Rectal smooth muscle tissue (tissue), 1 donor: ENCODE measurements around the gene MRPS18B.

Source experiments
- H3K27ac ChIP-seq: one replicate; pipeline ENCODE4 v1.7.0; 2013; ENCODE audit warnings: low read depth, low read length, inconsistent platforms
- H3K27me3 ChIP-seq: one replicate; pipeline ENCODE4 v1.7.0; 2013; ENCODE audit warnings: low read length; ENCODE audit not compliant: control insufficient read depth, insufficient read depth
- H3K36me3 ChIP-seq: one replicate; pipeline ENCODE4 v1.7.0; 2013; ENCODE audit warnings: low read length; ENCODE audit not compliant: control insufficient read depth, insufficient read depth
- H3K4me1 ChIP-seq: one replicate; pipeline ENCODE4 v1.7.0; 2013; ENCODE audit warnings: low read length; ENCODE audit not compliant: control insufficient read depth, insufficient read depth
- H3K4me3 ChIP-seq: one replicate; pipeline ENCODE4 v1.7.0; 2013; ENCODE audit warnings: low read length
- H3K9ac ChIP-seq: one replicate; pipeline ENCODE4 v1.7.0; 2013; ENCODE audit warnings: low read length

MRPS18B gene

DNA sequence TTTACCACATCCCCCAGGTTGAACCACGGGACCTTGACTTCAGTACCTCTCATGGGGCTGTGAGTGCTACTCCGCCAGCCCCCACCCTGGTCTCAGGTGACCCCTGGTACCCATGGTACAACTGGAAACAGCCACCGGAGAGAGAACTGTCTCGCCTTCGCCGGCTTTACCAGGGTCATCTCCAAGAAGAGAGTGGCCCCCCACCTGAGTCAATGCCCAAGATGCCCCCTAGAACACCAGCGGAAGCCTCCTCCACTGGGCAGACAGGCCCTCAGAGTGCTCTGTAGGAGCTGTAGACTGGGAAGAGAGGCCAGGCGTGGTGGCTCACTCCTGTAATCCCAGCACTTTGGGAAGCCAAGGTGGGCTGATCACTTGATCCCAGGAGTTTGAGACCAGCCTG, 7.9 kb downstream of the MRPS18B start:
- H3K36me3 ChIP-seq = peaks cover 21% of the 10 kb centered on the region
- no peak overlapping the region for H3K4me3 ChIP-seq
- no peak overlapping the region for H3K27ac ChIP-seq
- no peak overlapping the region for H3K9ac ChIP-seq
- no peaks in the 10 kb centered on the region for H3K27me3 ChIP-seq
- peaks cover 9% of the 10 kb centered on the region for H3K4me1 ChIP-seq

DNA sequence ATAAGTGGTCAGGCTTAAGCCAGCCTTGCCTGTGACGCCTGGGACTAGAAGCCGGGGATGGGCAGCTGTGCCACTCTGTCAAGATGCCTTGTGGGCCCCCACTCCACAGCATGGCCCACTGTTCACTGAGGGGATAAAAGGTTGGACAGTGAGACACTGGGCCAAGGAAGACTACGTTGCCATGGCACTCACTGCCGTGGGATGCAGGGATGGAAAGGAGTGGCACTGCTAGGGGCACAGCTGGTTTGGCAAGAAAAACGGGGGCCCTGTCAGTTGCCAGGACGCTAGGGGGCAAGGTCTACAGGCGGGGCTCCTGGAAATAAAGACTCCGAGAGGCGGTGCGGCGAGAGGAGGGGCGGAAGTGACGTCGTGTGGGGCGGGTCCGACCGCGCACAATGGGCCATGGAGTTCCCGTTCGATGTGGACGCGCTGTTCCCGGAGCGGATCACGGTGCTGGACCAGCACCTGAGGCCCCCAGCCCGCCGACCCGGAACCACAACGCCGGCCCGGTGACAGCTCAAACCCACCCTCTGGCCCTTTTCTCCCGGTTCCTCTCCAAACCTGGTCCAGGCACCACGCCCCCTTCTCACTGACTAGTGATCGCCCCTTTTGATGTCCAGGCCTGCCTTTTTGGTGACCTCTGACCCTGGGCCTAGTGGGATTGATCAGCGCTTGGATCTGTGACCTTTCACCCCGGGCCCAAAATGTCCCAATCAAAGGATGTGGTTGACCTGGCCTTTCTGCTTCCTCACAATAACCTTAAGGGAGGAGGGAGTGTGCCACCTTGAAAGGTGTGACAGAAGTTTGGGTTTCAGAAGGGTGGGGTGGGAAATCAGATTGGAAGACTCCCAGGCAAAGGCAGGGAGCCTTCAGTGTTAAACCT, 9.1 kb downstream of the MRPS18B start, which contains the start of gene ATAT1:
TSS of gene ATAT1 (plus strand) at position 391 of the 883 bp plus-strand sequence.
- H3K27ac ChIP-seq = peak within 1 kb of the TSS; percentile 92
- H3K4me3 ChIP-seq = peak within 1 kb of the TSS; percentile 82
- H3K27me3 ChIP-seq = no peaks in the 10 kb centered on the region
- H3K36me3 ChIP-seq = peaks cover 24% of the 10 kb centered on the region
- peak within 1 kb of the TSS; percentile 69 for H3K9ac ChIP-seq
- peaks cover 9% of the 10 kb centered on the region for H3K4me1 ChIP-seq

DNA sequence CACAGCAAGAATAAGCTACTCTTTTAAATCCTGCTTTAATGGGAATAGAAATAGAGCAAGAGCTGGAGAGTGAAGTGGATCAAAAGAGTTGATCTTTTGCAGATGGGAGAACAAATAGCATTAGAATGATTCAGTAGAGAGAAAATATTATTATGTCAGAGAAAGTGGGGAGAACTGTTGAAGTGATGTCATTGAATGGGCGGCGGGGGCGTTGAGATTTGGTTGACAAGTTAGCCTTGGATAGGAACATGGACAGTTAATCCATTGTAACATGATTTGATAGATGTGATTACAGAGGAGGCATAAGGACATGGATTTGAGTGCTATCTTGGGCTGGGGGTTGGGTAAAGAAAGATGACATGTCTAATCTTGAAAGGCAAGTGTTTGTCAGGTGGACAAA, 18.2 kb downstream of the MRPS18B start:
- H3K36me3 ChIP-seq = peaks cover 11% of the 10 kb centered on the region
- no peak overlapping the region for H3K4me3 ChIP-seq
- H3K27ac ChIP-seq = no peak overlapping the region
- no peak overlapping the region for H3K9ac ChIP-seq
- H3K4me1 ChIP-seq = no peaks in the 10 kb centered on the region
- no peaks in the 10 kb centered on the region for H3K27me3 ChIP-seq

DNA sequence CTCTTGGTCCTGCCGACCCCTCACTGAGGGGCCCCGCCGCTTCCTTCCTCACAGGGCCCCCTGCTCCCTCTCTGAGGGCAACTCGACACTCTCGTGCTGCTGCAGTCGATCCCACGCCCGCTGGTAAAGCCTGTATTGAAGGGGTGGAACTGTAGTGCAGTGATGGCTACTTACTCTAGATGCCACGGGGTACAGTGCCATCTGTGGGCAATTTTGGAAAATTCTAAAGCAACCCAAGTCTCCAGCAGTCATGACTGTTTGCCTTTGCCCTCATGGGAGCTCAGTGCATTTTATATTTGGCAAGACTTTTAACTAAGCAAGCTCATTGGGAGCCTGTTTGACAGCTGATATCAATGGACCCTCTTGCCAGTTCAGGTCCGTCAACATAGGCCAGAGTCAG, 22.8 kb downstream of the MRPS18B start:
- H3K4me1 ChIP-seq = no peaks in the 10 kb centered on the region
- peaks cover 18% of the 10 kb centered on the region for H3K36me3 ChIP-seq
- H3K27me3 ChIP-seq = no peaks in the 10 kb centered on the region
- no peak overlapping the region for H3K27ac ChIP-seq
- H3K9ac ChIP-seq = no peak overlapping the region
- H3K4me3 ChIP-seq = no peak overlapping the region

DNA sequence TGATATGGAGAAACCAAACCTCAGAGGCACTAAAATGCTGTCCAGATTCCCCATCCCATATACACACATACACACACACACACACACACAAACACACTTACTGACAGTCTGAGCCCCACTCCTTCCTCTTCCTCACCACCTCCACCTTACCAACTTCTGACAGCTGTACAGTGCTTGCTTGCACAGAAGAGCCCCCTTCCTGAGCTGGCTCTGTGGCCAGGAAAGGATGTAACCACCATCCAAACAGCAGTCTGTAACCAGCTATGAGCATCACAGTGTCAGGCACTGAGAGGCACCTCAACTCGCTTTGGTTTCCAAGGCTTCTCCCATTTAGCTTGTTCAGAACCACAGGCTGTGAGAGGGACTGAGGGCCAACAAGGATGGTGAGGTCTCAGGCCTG, 23.4 kb downstream of the MRPS18B start:
- Histone ChIP-seq H3K27ac (no peak overlapping the region), H3K4me1 (no peaks in the 10 kb centered on the region), H3K4me3 (no peak overlapping the region), H3K36me3 (peaks cover 20% of the 10 kb centered on the region), H3K27me3 (no peaks in the 10 kb centered on the region), H3K9ac (no peak overlapping the region)

DNA sequence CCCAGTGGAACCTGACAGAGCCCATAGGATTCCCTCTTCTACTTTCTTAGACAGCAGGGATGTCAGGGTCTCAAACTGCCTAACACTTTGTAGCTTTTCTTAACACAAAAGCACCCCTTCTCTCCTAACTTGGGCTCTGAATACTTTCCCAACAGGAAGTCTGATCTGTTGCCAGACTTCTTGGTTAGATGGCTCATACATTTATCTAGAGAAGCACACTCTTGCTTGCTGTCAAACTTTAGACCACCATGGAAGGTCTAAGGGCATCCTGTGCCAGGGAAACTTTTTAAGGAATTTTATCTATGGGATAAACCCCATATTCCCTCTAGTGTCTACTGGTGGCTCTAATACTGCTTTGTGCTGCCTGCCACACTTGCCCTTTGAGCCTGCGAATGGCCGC, 26.0 kb downstream of the MRPS18B start:
- Histone ChIP-seq H3K4me1 (peaks cover 5% of the 10 kb centered on the region), H3K27ac (no peak overlapping the region), H3K4me3 (no peak overlapping the region), H3K9ac (no peak overlapping the region), H3K36me3 (peaks cover 20% of the 10 kb centered on the region), H3K27me3 (no peaks in the 10 kb centered on the region)

DNA sequence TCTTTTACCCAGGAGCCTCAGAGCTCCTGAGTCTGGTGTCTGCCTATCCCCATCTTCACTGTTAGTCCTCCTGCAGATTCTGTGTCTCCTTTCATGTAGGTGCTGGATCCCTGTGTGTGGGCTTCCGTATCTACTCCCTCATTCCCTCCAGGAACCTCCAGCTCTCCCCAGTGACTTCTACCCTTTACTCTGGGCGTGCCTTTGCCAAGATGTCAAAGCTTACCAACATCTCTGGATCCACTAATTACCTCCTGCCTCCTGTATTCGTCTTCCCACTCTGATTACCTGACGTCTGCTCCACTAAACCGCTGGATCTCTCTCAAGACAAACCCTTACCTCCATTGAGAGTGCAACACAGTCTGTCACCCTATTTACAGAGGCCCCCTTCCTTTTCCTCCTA, 27.1 kb downstream of the MRPS18B start:
- Histone ChIP-seq H3K27me3 (no peaks in the 10 kb centered on the region), H3K36me3 (peaks cover 20% of the 10 kb centered on the region), H3K4me3 (no peak overlapping the region), H3K9ac (no peak overlapping the region), H3K4me1 (peaks cover 5% of the 10 kb centered on the region), H3K27ac (no peak overlapping the region)

DNA sequence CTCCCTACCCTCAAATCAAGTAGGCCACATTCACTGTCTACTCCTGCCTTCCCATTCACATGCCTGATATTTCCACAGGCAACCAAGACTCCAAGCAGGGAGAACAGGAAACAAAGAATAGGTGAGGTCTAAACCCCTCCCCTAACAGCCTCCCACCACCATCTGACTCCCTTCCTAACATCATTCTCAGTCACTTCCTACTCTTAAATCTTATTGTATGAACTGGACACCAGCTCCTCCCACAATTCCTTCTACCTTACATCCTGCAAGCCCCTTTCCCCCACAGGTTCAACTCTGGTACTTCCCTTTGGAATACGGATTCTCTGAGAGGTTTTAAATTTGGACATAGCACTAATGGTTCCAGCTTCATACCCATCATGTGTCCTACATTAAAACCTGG, 28.3 kb downstream of the MRPS18B start:
- Histone ChIP-seq H3K27ac (no peak overlapping the region), H3K4me3 (no peak overlapping the region), H3K4me1 (peaks cover 5% of the 10 kb centered on the region), H3K9ac (no peak overlapping the region), H3K36me3 (peaks cover 11% of the 10 kb centered on the region), H3K27me3 (no peaks in the 10 kb centered on the region)

DNA sequence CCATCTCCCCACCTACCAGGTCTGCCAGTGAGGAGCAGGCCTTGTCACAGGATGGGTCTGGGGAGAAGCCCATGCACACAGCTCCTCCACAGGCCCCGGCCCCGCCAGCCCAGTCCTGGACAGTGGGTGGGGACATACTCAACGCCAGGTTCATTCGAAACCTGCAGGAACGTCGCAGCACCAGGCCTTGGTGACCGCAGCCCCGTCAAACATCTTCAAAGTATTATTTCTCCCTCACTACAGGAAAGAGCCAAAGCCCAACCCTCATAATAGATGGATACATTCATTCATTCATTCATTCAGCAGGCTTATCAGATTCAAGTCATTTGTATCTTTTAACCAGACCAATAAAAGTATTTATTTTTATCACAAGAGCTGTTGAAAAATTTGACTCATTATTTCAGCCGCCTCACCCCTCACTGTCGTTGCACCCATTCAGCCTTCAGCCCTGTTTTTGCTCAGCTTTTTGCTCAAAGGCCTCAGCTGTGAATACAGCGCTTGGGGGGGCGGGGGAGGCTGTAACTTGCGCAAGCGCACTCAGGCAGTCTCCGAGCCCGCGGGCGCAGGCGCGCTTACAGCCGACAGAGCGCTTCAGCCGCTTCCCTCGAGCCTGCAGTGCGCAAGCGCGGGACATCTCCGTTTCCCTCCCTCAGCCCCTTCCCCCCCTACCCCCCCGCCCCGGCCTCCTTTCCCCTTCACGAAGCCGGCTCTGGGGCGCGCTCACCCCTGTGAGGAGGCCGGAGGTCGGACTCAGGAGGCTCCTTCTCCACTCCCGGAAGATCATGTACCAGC, 29.0 kb downstream of the MRPS18B start, which contains the start of gene C6orf136:
TSS of gene C6orf136 (plus strand) at position 684 of the 792 bp plus-strand sequence. CDS start at position 783, 99 bp downstream.
- Histone ChIP-seq H3K27ac (peak within 1 kb of the TSS; percentile 98), H3K9ac (peak within 1 kb of the TSS; percentile 98), H3K27me3 (no peaks in the 10 kb centered on the region), H3K36me3 (peaks cover 12% of the 10 kb centered on the region), H3K4me1 (peaks cover 5% of the 10 kb centered on the region), H3K4me3 (peak within 1 kb of the TSS; percentile 92)

DNA sequence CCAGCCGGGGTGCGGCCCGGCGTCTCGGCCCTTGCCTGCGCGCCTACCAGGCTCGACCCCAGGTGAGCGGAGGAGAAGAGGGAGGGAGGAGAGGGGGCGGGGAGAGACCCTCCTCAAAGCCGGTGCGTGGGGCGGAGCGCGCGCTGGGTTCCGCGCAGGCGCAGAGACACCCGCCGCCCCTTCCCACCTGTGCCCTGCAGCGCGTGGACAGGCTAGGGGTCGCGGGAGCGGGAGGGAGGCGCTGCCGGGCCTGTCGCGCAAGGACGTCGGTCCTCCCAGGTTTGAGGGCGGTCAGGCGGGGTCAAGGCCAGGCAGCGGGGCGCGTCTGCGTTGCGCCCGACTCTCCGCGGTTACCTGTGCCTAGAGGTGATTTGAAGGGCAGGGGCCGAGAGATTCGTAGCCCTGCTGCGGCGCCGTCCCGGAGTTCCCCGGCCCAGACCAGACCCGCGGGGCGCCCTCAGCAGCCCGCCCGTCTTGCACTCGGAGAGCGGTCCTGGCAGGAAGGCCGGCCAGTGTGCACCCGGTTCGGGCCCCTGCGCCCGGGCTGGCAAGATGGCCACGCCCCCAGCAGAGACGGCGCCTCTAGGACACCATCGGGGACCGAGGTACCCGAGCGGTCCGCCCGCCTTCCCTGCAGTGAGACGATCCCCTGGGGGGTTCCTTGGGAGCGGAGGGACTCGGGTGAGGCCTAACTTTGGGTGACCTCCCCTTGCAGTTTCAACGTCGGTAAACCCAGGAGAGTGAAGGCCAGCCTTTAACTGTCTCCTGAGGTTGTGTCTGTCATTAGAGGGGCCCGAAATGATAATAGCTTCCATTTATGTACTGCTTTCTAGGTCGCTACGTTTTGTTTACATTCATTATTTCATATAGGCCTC, 29.8 kb downstream of the MRPS18B start:
- Histone ChIP-seq H3K36me3 (peaks cover 19% of the 10 kb centered on the region), H3K4me3 (peak overlapping the region; percentile 92), H3K4me1 (peaks cover 5% of the 10 kb centered on the region), H3K27ac (peak overlapping the region; percentile 98), H3K9ac (peak overlapping the region; percentile 98), H3K27me3 (no peaks in the 10 kb centered on the region)

DNA sequence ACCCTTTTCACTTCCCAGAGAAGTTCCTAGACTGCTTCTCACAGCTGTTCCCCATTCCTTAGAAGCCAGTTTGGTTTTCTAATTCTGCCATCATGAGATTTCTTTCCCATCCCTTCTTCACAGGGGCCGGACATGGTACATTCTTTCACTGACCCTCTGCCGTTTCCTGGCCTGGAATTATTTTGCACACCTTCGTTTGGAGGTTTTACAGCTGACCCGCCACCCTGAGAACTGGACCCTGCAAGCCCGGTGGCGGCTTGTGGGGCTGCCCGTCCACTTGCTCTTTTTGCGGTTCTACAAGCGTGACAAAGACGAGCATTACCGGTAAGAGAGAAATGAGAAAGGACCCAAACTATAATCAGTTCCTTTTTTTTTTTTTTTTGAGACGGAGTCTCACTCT, 33.5 kb downstream of the MRPS18B start:
- Histone ChIP-seq H3K27me3 (no peaks in the 10 kb centered on the region), H3K36me3 (peaks cover 30% of the 10 kb centered on the region)

More for the DNA sequence above, 33.5 kb downstream of the MRPS18B start:
- Histone ChIP-seq H3K9ac (no peak overlapping the region), H3K4me3 (no peak overlapping the region), H3K4me1 (peaks cover 5% of the 10 kb centered on the region), H3K27ac (no peak overlapping the region)
